Measurements from ENCODE around the gene BTNL2.

DNA sequence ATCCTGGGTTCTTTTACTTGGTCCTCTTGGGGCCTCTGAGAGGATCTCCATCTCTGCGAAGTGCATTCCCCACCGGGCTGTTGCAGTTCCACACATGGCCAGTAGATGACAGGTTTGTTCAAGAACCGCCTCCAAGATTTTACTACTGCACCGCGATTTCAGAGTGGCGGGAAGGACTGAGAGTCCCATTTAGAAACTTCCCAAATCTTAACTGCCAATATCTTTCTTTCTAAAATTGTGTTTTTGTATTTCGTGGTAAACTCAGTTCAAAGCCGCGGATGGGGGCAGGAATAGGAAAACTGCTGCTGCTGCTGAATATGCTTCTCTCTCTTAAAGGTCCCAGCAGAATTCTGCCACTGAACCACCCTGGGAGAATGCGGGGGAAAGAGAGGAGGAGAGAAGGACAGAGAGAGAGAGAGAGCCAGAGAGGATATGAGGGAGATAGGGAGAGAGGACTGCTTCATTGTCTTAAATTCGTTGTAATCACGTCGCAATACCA, 8.6 kb upstream of the BTNL2 start:
- TF ChIP-seq EZH2phosphoT487 (IDR thresholded peaks at IDR 0.05; ENCODE audit: insufficient read depth, low read depth) (no peak), EZH2 (IDR thresholded peaks at IDR 0.05; ENCODE audit: insufficient read depth, poor library complexity, severe bottlenecking) (no peak)

Measured in GM23248 (cell line).